Keratinocyte (primary cell): ENCODE measurements around the gene SSBP4.

Experiments used
- EZH2 ChIP-seq: IDR thresholded peaks from one replicate; pipeline ENCODE4 v1.6.1; 2012; ENCODE audit warnings: inconsistent platforms, mild to moderate bottlenecking, low read length, moderate library complexity
- TF ChIP-seq, protein P1 (sequence below), 3 experiments: IDR thresholded peaks in 1 of 3; conservative IDR thresholded peaks in 1 of 3; optimal IDR thresholded peaks in 1 of 3; 2 replicates in 2 of 3; 3 replicates in 1 of 3; pipeline versions ENCODE3 to v1.5.1; 2011; ENCODE audit warnings: low read length in 3 of 3, mild to moderate bottlenecking in 3 of 3, moderate library complexity in 2 of 3, control low read depth in 1 of 3, inconsistent platforms in 1 of 3; ENCODE audit not compliant: insufficient read depth in 2 of 3; ENCODE audit errors: extremely low read depth in 1 of 3

DNA sequence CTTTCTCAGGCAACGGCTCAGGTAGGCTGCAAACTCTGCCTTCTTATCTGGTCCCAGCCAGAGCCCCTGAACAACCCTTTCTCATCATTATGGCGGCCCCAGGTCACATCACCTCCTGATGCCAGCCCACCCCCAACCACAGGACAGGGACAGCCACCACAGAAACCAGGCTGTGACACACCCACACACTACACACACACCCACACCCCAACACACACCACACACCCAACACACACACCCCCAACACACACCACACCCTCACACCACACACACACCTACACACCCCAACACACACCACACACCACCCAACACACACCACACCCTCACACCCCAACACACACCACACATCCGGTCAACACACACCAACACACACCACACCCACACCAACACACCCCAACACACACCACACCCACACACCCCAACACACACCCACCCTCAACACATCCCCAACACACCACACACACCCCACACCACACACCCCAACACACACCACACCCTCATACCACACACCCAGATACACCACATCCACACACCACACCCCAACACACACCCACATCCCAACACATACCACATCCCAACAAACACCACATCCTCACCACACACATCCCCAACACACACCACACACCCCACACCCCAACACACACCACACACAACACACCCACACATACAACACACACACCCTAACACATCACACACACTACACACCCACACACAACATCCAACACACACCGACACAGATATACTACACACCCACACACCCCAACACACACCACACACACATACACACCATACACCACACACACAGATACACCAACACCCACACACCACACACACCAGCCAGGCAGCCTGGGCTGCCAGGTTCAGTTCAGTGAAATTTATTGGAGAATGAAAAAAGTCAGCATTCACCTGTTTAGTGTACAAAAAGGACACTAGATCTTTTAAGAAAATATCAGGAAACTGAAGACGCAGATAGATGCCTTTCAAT, 22.9 kb downstream of the SSBP4 start:
- TF ChIP-seq, protein P1, sequence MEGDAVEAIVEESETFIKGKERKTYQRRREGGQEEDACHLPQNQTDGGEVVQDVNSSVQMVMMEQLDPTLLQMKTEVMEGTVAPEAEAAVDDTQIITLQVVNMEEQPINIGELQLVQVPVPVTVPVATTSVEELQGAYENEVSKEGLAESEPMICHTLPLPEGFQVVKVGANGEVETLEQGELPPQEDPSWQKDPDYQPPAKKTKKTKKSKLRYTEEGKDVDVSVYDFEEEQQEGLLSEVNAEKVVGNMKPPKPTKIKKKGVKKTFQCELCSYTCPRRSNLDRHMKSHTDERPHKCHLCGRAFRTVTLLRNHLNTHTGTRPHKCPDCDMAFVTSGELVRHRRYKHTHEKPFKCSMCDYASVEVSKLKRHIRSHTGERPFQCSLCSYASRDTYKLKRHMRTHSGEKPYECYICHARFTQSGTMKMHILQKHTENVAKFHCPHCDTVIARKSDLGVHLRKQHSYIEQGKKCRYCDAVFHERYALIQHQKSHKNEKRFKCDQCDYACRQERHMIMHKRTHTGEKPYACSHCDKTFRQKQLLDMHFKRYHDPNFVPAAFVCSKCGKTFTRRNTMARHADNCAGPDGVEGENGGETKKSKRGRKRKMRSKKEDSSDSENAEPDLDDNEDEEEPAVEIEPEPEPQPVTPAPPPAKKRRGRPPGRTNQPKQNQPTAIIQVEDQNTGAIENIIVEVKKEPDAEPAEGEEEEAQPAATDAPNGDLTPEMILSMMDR (optimal IDR thresholded peaks at IDR 0.05 in 1 of 3, IDR thresholded peaks at IDR 0.05 in 1 of 3, conservative IDR thresholded peaks at IDR 0.05 in 1 of 3; ENCODE audit: extremely low read depth in 1 of 3, insufficient read depth in 2 of 3, low read length in 3 of 3) = no peak
- no peak for TF ChIP-seq EZH2
